Progenitor cell of endocrine pancreas (in vitro differentiated cells): ENCODE results near the gene ANXA7. TPM values are rescaled to one million over a fixed set of nuclear protein-coding genes. Genes with fewer than 3 reads are reported as not detected.
A peak's percentile ranks its signal among the peaks of the same experiment; 100 is the strongest.

Experiments used
- DNase-seq: peaks from one replicate; pipeline ENCODE4 v3.0.0; 2021; ENCODE audit warnings: low spot score; ENCODE audit not compliant: unreplicated experiment
- H3K27ac Mint-ChIP-seq: 2 replicates; pipeline ENCODE4 v1.8.0; 2021; ENCODE audit warnings: mild to moderate bottlenecking, moderate library complexity, mixed read lengths
- H3K27me3 Mint-ChIP-seq: 2 replicates; pipeline ENCODE4 v1.8.0; 2021; ENCODE audit warnings: mixed read lengths
- H3K36me3 Mint-ChIP-seq: 2 replicates; pipeline ENCODE4 v1.8.0; 2022; ENCODE audit warnings: mixed read lengths; ENCODE audit not compliant: insufficient read depth
- H3K4me1 Mint-ChIP-seq: 2 replicates; pipeline ENCODE4 v1.8.0; 2021; ENCODE audit warnings: low read depth, mixed read lengths
- H3K4me3 Mint-ChIP-seq: 2 replicates; pipeline ENCODE4 v1.8.0; 2021; ENCODE audit warnings: low read depth, mild to moderate bottlenecking, moderate library complexity, mixed read lengths
- H3K9me3 Mint-ChIP-seq: 2 replicates; pipeline ENCODE4 v1.8.0; 2021; ENCODE audit warnings: low read depth, mixed read lengths
- CTCF ChIP-seq: fragments of 200-600 bp; sonication (generic); IDR thresholded peaks from one replicate; pipeline ENCODE4 v1.5.0; 2021; ENCODE audit warnings: antibody characterized with exemption, mild to moderate bottlenecking; ENCODE audit not compliant: unreplicated experiment
- total RNA-seq: library from RNA; stranded (reverse); gene quantifications from 2 replicates; pipeline ENCODE4 v1.2.1, GENCODE V29; 2021

ANXA7 gene
- total RNA-seq, 1 donor from 2014 or later, result 58.9 TPM

GRCh38 chr10:73408978-73409521 lies 4.8 kb downstream of the ANXA7 start:
- Mint-ChIP-seq H3K4me1 (peaks cover 23% of the 10 kb centered on the region), H3K27me3 (no peaks in the 10 kb centered on the region), H3K36me3 (peaks cover 6% of the 10 kb centered on the region), H3K27ac (no peak overlapping the region), H3K9me3 (no peaks in the 10 kb centered on the region), H3K4me3 (no peak overlapping the region)
- no peak for DNase-seq
- no peak for TF ChIP-seq CTCF

DNA sequence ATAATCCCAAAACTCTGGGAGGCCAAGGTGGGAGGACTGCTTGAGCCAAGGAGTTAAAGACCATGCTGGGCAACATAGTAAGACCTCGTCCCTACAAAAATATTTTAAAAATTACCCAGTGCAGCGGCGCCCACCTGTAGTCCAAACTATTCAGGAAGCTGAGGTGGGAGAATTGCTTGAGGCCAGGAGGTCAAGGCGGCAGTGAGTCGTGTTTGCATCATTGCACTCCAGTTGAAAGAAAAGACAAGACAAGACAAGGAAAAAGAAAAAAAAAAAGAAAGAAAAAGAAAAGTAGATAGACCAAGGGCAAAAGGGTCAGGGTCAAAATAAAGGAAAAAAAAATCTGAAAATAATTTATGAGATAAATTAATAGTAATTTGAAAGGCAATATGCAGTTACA lies 5.8 kb downstream of the ANXA7 start:
- no peaks in the 10 kb centered on the region for H3K27me3 Mint-ChIP-seq
- H3K9me3 Mint-ChIP-seq, result no peaks in the 10 kb centered on the region
- no peak for DNase-seq
- peaks cover 21% of the 10 kb centered on the region for H3K4me1 Mint-ChIP-seq
- no peak for TF ChIP-seq CTCF
- peak overlapping the region; percentile 15 for H3K27ac Mint-ChIP-seq
- no peak overlapping the region for H3K4me3 Mint-ChIP-seq
- peaks cover 6% of the 10 kb centered on the region for H3K36me3 Mint-ChIP-seq

GRCh38 chr10:73407495-73407894 lies 6.4 kb downstream of the ANXA7 start:
- H3K4me3 Mint-ChIP-seq, result no peak overlapping the region
- no peaks in the 10 kb centered on the region for H3K27me3 Mint-ChIP-seq
- TF ChIP-seq CTCF, result no peak
- H3K36me3 Mint-ChIP-seq, result peaks cover 7% of the 10 kb centered on the region
- no peak overlapping the region for H3K27ac Mint-ChIP-seq
- no peaks in the 10 kb centered on the region for H3K9me3 Mint-ChIP-seq
- H3K4me1 Mint-ChIP-seq, result peaks cover 18% of the 10 kb centered on the region
- DNase-seq, result no peak

- no peaks in the 10 kb centered on the region for H3K27me3 Mint-ChIP-seq
- no peak for TF ChIP-seq CTCF
- peaks cover 18% of the 10 kb centered on the region for H3K4me1 Mint-ChIP-seq
- peaks cover 7% of the 10 kb centered on the region for H3K36me3 Mint-ChIP-seq
- H3K27ac Mint-ChIP-seq, result peak overlapping the region; percentile 33
- no peak for DNase-seq
- H3K9me3 Mint-ChIP-seq, result no peaks in the 10 kb centered on the region
- no peak overlapping the region for H3K4me3 Mint-ChIP-seq
These were observed 7.0 kb downstream of the ANXA7 start for GRCh38 chr10:73406846-73407245.

- no peak overlapping the region for H3K27ac Mint-ChIP-seq
- H3K9me3 Mint-ChIP-seq, result no peaks in the 10 kb centered on the region
- H3K4me1 Mint-ChIP-seq, result peaks cover 16% of the 10 kb centered on the region
- H3K4me3 Mint-ChIP-seq, result no peak overlapping the region
- no peak for DNase-seq
- peaks cover 7% of the 10 kb centered on the region for H3K36me3 Mint-ChIP-seq
- H3K27me3 Mint-ChIP-seq, result no peaks in the 10 kb centered on the region
- no peak for TF ChIP-seq CTCF
These were observed 8.3 kb downstream of the ANXA7 start for GRCh38 chr10:73405556-73405955.
